Keratinocyte (primary cell): Measurements from ENCODE around the gene TPRN. TPM values are rescaled to one million over a fixed set of nuclear protein-coding genes. Genes with fewer than 3 reads are reported as not detected.

Experiments used
- DNase-seq: peaks from one replicate; pipeline ENCODE4 v3.0.0-alpha.2; 2011; ENCODE audit warnings: low read depth, missing footprints, low spot score
- FAIRE-seq: peaks from 2 replicates; lab custom pipeline; 2011; peaks lifted over from hg19 to GRCh38; lab: Jason Lieb, UNC
- H2AFZ ChIP-seq: 2 replicates; pipeline ENCODE4 v1.6.0; 2012; ENCODE audit warnings: low read length, control low read depth, inconsistent platforms; ENCODE audit not compliant: control insufficient read depth
- H3K27ac ChIP-seq: 2 replicates; pipeline ENCODE4 v1.5.1; 2011; ENCODE audit warnings: low read length; ENCODE audit not compliant: control insufficient read depth, insufficient read depth
- H3K27me3 ChIP-seq: 3 replicates; pipeline ENCODE4 v1.6.0; 2011; ENCODE audit warnings: low read length; ENCODE audit not compliant: control insufficient read depth, insufficient read depth; ENCODE audit errors: extremely low read depth
- H3K36me3 ChIP-seq, 2 experiments: 2 replicates in 1 of 2; 3 replicates in 1 of 2; pipeline ENCODE4 v1.5.1; 2011; ENCODE audit warnings: low read length in 2 of 2, mild to moderate bottlenecking in 1 of 2; ENCODE audit not compliant: control insufficient read depth in 2 of 2, insufficient read depth in 2 of 2; ENCODE audit errors: extremely low read depth in 1 of 2
- H3K4me1 ChIP-seq: 3 replicates; pipeline ENCODE4 v1.5.1; 2011; ENCODE audit warnings: low read length; ENCODE audit not compliant: control insufficient read depth, insufficient read depth; ENCODE audit errors: extremely low read depth
- H3K4me2 ChIP-seq: 3 replicates; pipeline ENCODE4 v1.6.0; 2011; ENCODE audit warnings: low read depth, low read length; ENCODE audit not compliant: control insufficient read depth, insufficient read depth; ENCODE audit errors: extremely low read depth
- H3K4me3 ChIP-seq, 3 experiments: fragments of 200-600 bp in 1 of 3; sonication (generic) in 1 of 3; 2 replicates in 2 of 3; 3 replicates in 1 of 3; pipeline ENCODE4 v1.5.1; 2011 to 2016; ENCODE audit warnings: low read length in 3 of 3, mild to moderate bottlenecking in 3 of 3, control low read depth in 2 of 3, inconsistent platforms in 1 of 3, low read depth in 1 of 3, mixed read lengths in 1 of 3, mixed run types in 1 of 3, moderate library complexity in 1 of 3; ENCODE audit not compliant: control insufficient read depth in 2 of 3, insufficient read depth in 2 of 3; ENCODE audit errors: extremely low read depth in 1 of 3
- H3K79me2 ChIP-seq: 2 replicates; pipeline ENCODE4 v1.6.0; 2012; ENCODE audit warnings: low read length; ENCODE audit not compliant: control insufficient read depth, insufficient read depth
- H3K9ac ChIP-seq: 3 replicates; pipeline ENCODE4 v1.6.0; 2011; ENCODE audit warnings: low read length; ENCODE audit not compliant: control insufficient read depth, insufficient read depth; ENCODE audit errors: extremely low read depth
- H3K9me1 ChIP-seq: 3 replicates; pipeline ENCODE4 v1.6.0; 2011; ENCODE audit warnings: low read length; ENCODE audit not compliant: control insufficient read depth, insufficient read depth; ENCODE audit errors: extremely low read depth
- H3K9me3 ChIP-seq: 2 replicates; pipeline ENCODE4 v1.5.1; 2012; ENCODE audit warnings: low read depth, low read length; ENCODE audit not compliant: control insufficient read depth
- H4K20me1 ChIP-seq: 3 replicates; pipeline ENCODE4 v1.6.0; 2011; ENCODE audit warnings: low read length; ENCODE audit not compliant: control insufficient read depth, insufficient read depth; ENCODE audit errors: extremely low read depth
- EZH2 ChIP-seq: IDR thresholded peaks from one replicate; pipeline ENCODE4 v1.6.1; 2012; ENCODE audit warnings: inconsistent platforms, mild to moderate bottlenecking, low read length, moderate library complexity
- dilution Hi-C: fragments of 300-500 bp; cut with MboI; formaldehyde crosslinking; loops from one replicate; pipeline ENCODE4 v1.7.0; 2020; ENCODE audit warnings: low sequenced_read_pairs; ENCODE audit not compliant: extremely low pct_ligation_motif_present
- polyA plus RNA-seq, 5 experiments: library from polyadenylated mRNA; depleted of rRNA in 3 of 5; stranded (reverse) in 3 of 5; stranded (forward) in 1 of 5; unstranded in 1 of 5; fragments of >200 nt; gene quantifications; 1 replicate in 1 of 5; 2 replicates in 3 of 5; 3 replicates in 1 of 5; pipeline versions ENCODE4 v1.2.1 to v1.2.3, GENCODE V29; 2011 to 2012; ENCODE audit warnings: missing spikeins in 2 of 5, low read depth in 1 of 5, low replicate concordance in 1 of 5
- TF ChIP-seq, protein P1 (sequence below), 3 experiments: IDR thresholded peaks in 1 of 3; conservative IDR thresholded peaks in 1 of 3; optimal IDR thresholded peaks in 1 of 3; 2 replicates in 2 of 3; 3 replicates in 1 of 3; pipeline versions ENCODE3 to v1.5.1; 2011; ENCODE audit warnings: low read length in 3 of 3, mild to moderate bottlenecking in 3 of 3, moderate library complexity in 2 of 3, control low read depth in 1 of 3, inconsistent platforms in 1 of 3; ENCODE audit not compliant: insufficient read depth in 2 of 3; ENCODE audit errors: extremely low read depth in 1 of 3

The TPRN gene
- polyA plus RNA-seq, 1 donor (not counting 4 experiments of a cell fraction or from before 2014, with no cell fraction given), result 1.1 TPM

DNA sequence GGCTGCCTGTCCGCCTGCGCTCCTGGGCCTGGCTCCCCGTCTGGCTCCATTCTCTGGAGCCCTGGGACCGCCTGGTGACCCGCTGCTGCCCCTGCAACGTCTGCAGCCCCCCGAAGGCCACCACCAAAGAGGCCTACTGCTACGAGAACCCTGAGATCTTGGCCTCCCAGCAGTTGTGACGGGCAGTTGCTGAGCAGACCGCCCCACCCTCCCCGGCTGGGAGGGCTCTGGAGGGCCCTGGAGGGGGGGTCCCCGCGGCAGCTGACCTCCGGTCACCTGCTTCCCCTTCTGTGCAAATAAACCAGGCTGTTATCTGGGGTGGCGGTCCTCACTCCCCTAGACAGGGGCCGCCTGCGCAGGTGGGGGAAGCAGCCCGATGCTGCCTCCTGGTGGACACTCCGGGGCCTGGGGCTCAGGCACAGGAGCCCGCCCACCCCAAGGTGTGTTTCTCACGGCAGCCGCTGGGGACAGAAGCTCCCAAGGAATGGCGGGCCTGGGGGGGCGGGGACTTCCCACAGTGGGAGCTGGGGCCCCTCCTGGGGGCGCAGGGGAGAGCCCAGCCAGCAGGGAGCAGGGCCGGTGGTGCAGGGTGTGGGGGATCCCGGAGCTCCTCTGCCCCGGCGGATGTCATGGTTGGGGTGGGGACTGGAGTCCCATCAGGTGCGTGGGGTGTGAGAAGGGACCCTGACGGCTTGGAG is 35.8 kb upstream of the TPRN start:
- no peak overlapping the region for H2AFZ ChIP-seq
- no peak overlapping the region for H3K4me2 ChIP-seq
- H4K20me1 ChIP-seq, result no peaks in the 10 kb centered on the region
- H3K36me3 ChIP-seq, result peaks cover 0 to 6% of the 10 kb centered on the region in 2 experiments
- H3K4me3 ChIP-seq, result no peak overlapping the region
- H3K9ac ChIP-seq, result no peak overlapping the region
- dilution Hi-C loops, result no loop called here
- no peaks in the 10 kb centered on the region for H3K9me3 ChIP-seq
- no peak for TF ChIP-seq EZH2
- TF ChIP-seq, protein P1, sequence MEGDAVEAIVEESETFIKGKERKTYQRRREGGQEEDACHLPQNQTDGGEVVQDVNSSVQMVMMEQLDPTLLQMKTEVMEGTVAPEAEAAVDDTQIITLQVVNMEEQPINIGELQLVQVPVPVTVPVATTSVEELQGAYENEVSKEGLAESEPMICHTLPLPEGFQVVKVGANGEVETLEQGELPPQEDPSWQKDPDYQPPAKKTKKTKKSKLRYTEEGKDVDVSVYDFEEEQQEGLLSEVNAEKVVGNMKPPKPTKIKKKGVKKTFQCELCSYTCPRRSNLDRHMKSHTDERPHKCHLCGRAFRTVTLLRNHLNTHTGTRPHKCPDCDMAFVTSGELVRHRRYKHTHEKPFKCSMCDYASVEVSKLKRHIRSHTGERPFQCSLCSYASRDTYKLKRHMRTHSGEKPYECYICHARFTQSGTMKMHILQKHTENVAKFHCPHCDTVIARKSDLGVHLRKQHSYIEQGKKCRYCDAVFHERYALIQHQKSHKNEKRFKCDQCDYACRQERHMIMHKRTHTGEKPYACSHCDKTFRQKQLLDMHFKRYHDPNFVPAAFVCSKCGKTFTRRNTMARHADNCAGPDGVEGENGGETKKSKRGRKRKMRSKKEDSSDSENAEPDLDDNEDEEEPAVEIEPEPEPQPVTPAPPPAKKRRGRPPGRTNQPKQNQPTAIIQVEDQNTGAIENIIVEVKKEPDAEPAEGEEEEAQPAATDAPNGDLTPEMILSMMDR (optimal IDR thresholded peaks at IDR 0.05 in 1 of 3, IDR thresholded peaks at IDR 0.05 in 1 of 3, conservative IDR thresholded peaks at IDR 0.05 in 1 of 3; ENCODE audit: extremely low read depth in 1 of 3, insufficient read depth in 2 of 3, low read length in 3 of 3), result peak in 2 of 3 experiments; percentile 83 to 99
- FAIRE-seq (no peak), DNase-seq (no peak)
- H3K27ac ChIP-seq, result no peak overlapping the region
- H3K9me1 ChIP-seq, result no peaks in the 10 kb centered on the region
- no peaks in the 10 kb centered on the region for H3K4me1 ChIP-seq
- peaks cover 9% of the 10 kb centered on the region for H3K79me2 ChIP-seq
- peaks cover 12% of the 10 kb centered on the region for H3K27me3 ChIP-seq

DNA sequence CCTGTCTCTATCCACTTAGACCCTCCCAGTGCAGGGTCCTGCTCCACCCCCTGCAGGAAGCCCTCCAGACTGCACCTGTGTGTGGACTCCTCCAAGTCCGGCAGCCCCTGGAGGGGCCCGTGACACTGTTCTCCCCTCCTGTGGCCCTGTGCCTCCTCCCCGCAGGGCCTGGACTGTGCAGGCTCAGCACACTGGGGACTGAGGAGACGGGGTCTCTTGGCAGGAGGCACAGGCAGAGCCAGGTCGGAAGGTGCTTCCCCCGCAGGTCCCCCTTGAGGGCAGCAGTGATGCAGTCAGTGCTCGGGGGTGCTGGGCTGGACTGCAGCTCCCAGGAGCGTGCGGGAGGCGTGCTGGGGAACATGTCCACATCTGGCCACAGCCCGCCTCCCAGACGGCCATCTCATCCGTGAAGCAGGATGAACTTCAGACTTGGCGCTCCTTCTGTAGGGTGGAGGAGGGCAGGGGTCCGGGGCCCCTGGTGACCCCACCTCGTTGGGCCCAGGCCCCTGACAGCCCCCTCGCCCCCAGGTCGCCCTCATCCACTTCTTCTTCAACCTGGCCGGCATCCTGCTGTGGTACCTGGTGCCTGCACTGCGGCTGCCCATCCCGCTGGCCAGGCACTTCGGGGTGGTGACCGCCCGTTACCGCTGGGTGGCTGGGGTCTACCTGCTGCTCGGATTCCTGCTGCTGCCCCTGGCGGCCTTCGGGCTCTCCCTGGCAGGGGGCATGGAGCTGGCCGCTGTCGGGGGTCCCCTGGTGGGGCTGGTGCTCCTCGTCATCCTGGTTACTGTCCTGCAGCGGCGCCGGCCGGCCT is 35.1 kb upstream of the TPRN start:
- no peak overlapping the region for H3K4me3 ChIP-seq
- dilution Hi-C loops, result no loop called here
- no peaks in the 10 kb centered on the region for H3K9me1 ChIP-seq
- peaks cover 12% of the 10 kb centered on the region for H3K27me3 ChIP-seq
- no peak overlapping the region for H3K9ac ChIP-seq
- H2AFZ ChIP-seq, result no peak overlapping the region
- H3K79me2 ChIP-seq, result peaks cover 9% of the 10 kb centered on the region
- no peaks in the 10 kb centered on the region for H3K4me1 ChIP-seq
- H3K9me3 ChIP-seq, result no peaks in the 10 kb centered on the region
- no peak overlapping the region for H3K4me2 ChIP-seq
- peaks cover 0 to 6% of the 10 kb centered on the region in 2 experiments for H3K36me3 ChIP-seq
- no peak for TF ChIP-seq EZH2
- TF ChIP-seq, protein P1 (optimal IDR thresholded peaks at IDR 0.05 in 1 of 3, IDR thresholded peaks at IDR 0.05 in 1 of 3, conservative IDR thresholded peaks at IDR 0.05 in 1 of 3; ENCODE audit: extremely low read depth in 1 of 3, insufficient read depth in 2 of 3, low read length in 3 of 3), result no peak
- DNase-seq (no peak), FAIRE-seq (no peak)
- H3K27ac ChIP-seq, result no peak overlapping the region
- H4K20me1 ChIP-seq, result no peaks in the 10 kb centered on the region
